Panc1 (cell line): ENCODE measurements around the gene IL2RA. TPM values are rescaled to one million over a fixed set of nuclear protein-coding genes. Genes with fewer than 3 reads are reported as not detected.

Source experiments
- ATAC-seq: fragments of 200-7000 bp; cut with Tn5 transposase; 2 replicates; pipeline ENCODE4 v1.9.1; 2020; ENCODE audit warnings: mild to moderate bottlenecking, moderate library complexity
- BruUV-seq: library from RNA; stranded (reverse); fragments of 400-500 nt; replicated peaks from 2 replicates; lab custom pipeline; 2021; lab: Mats Ljungman, UMichigan
- CTCF ChIA-PET: fragments of 300-600 bp; sonication (Branson Sonifier 250); formaldehyde crosslinking; loops from one replicate; lab custom pipeline; 2022; ENCODE audit warnings: antibody characterized with exemption; lab: Charles Lee
- POLR2A ChIA-PET: fragments of 300-600 bp; sonication (Branson Sonifier 250); formaldehyde crosslinking; loops from one replicate; lab custom pipeline; 2022; ENCODE audit warnings: antibody characterized with exemption; lab: Charles Lee
- DNase-seq: peaks from one replicate; pipeline ENCODE4 v3.0.0-alpha.2; 2010; ENCODE audit warnings: low read depth, low spot score
- H3K27ac ChIP-seq: 2 replicates; pipeline ENCODE4 v1.5.1; 2011; ENCODE audit warnings: mild to moderate bottlenecking, low read length, inconsistent platforms
- H3K27me3 ChIP-seq: fragments of 200-500 bp; sonication (Bioruptor generic); 2 replicates; pipeline ENCODE4 v1.6.0; 2014; ENCODE audit warnings: low read length, inconsistent platforms; ENCODE audit not compliant: control insufficient read depth, insufficient read depth
- H3K36me3 ChIP-seq: fragments of 200-500 bp; sonication (Bioruptor generic); 2 replicates; pipeline ENCODE4 v1.5.1; 2014; ENCODE audit warnings: inconsistent platforms, mild to moderate bottlenecking, low read length, moderate library complexity; ENCODE audit not compliant: control insufficient read depth, insufficient read depth
- H3K4me1 ChIP-seq: 2 replicates; pipeline ENCODE4 v1.5.1; 2011; ENCODE audit warnings: inconsistent platforms, mild to moderate bottlenecking, low read length, moderate library complexity; ENCODE audit not compliant: control insufficient read depth, insufficient read depth
- H3K4me3 ChIP-seq, 2 experiments: 2 replicates each; pipeline ENCODE4 v1.5.1; 2011 to 2012; ENCODE audit warnings: low read depth in 2 of 2, low read length in 2 of 2, mild to moderate bottlenecking in 2 of 2, inconsistent platforms in 1 of 2, moderate library complexity in 1 of 2
- H3K9me3 ChIP-seq: fragments of 200-500 bp; sonication (Bioruptor generic); 2 replicates; pipeline ENCODE4 v1.5.1; 2014; ENCODE audit warnings: low read depth, mild to moderate bottlenecking, inconsistent platforms, low read length, moderate library complexity; ENCODE audit not compliant: control insufficient read depth, insufficient read depth
- CTCF ChIP-seq: fragments of 450-650 bp; IDR thresholded peaks from 2 replicates; pipeline ENCODE4 v1.5.1; 2017; ENCODE audit warnings: mild to moderate bottlenecking
- POLR2AphosphoS5 ChIP-seq: IDR thresholded peaks from 2 replicates; pipeline ENCODE4 v1.6.1; 2012; ENCODE audit warnings: mild to moderate bottlenecking, low read depth, low read length, moderate library complexity
- SIN3A ChIP-seq: IDR thresholded peaks from 2 replicates; pipeline ENCODE4 v1.6.1; 2012; ENCODE audit warnings: low read depth, mild to moderate bottlenecking, low read length, moderate library complexity, borderline replicate concordance; ENCODE audit not compliant: insufficient read depth
- TCF7L2 ChIP-seq: IDR thresholded peaks from 2 replicates; pipeline ENCODE4 v1.6.1; 2011; ENCODE audit warnings: mild to moderate bottlenecking, low read depth, low read length, inconsistent platforms
- in situ Hi-C: cut with HindIII; loops from 2 replicates; pipeline ENCODE4 v1.10.0; 2016; ENCODE audit warnings: low sequenced_read_pairs, low pct_unique_long_range_greater_than_20kb
- intact Hi-C: fragments of 100-400 bp; cut with micrococcal nuclease; formaldehyde crosslinking; loops from one replicate; pipeline ENCODE4 v1.10.0; 2022; ENCODE audit not compliant: unreplicated experiment
- total RNA-seq: library from RNA; stranded (reverse); gene quantifications from one replicate; pipeline ENCODE4 v1.2.1, GENCODE V29; 2021; ENCODE audit not compliant: unreplicated experiment
- TF ChIP-seq, protein P1 (sequence below), 2 experiments: IDR thresholded peaks; 2 replicates each; pipeline ENCODE4 v1.6.1; 2011 to 2012; ENCODE audit warnings: low read depth in 2 of 2, control low read depth in 1 of 2, low read length in 1 of 2, mild to moderate bottlenecking in 1 of 2, moderate library complexity in 1 of 2; ENCODE audit not compliant: insufficient read depth in 1 of 2

Gene IL2RA
- total RNA-seq, 1 experiment from 2014 or later: 0.33 TPM

DNA sequence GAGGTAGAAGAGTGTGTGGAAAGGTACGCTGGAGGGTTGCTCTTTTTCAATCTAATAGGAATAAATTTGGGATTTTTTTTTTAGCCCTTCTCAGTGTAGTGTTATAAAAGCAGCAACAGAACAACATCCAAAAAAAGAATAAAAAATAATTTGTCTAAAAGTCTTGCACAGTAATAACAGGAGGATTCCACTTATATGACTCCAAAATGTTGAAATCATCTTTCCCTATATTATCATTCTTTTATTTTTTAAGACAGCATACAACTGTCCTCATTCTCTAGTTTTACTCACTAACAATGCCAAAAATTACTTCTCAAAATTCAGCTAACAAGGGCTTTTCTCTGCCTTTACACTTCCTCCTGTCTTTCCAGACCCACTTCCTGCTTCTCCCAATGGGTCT, 27.8 kb downstream of the IL2RA start:
- CTCF ChIA-PET: no interaction called here
- in situ Hi-C loops: no loop called here

DNA sequence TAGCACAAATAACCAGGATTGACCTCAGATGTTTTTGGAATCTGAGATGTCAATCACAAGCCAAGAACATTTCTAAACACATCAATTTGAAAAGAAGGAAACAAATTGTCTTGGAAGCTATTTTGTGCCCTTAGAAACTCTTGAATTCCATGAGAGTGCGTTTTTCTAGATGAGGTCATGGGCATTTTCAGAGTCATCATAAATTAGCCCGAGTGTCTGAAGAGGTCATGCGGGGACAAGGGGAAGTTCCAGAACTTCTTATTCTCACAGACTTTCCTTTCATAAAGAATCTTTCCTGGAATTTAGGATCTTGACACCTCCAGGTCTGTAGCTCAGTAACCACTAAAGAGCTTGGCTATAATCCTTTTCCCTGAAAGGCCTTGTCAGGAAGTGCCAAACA, 28.2 kb downstream of the IL2RA start:
- DNase-seq: no peak
- Histone ChIP-seq H3K9me3 (peaks cover 5% of the 10 kb centered on the region; the same call in 1 of the 2 replicates), H3K27ac (no peak overlapping the region), H3K4me3 (no peak overlapping the region), H3K27me3 (no peaks in the 10 kb centered on the region), H3K4me1 (no peaks in the 10 kb centered on the region), H3K36me3 (no peaks in the 10 kb centered on the region)
- no peak for ATAC-seq
- intact Hi-C loops (no loop called here), in situ Hi-C loops (no loop called here)
- POLR2A ChIA-PET: no interaction called here
- TF ChIP-seq TCF7L2 (no peak), CTCF (no peak), SIN3A (no peak), POLR2AphosphoS5 (no peak)
- TF ChIP-seq, protein P1, sequence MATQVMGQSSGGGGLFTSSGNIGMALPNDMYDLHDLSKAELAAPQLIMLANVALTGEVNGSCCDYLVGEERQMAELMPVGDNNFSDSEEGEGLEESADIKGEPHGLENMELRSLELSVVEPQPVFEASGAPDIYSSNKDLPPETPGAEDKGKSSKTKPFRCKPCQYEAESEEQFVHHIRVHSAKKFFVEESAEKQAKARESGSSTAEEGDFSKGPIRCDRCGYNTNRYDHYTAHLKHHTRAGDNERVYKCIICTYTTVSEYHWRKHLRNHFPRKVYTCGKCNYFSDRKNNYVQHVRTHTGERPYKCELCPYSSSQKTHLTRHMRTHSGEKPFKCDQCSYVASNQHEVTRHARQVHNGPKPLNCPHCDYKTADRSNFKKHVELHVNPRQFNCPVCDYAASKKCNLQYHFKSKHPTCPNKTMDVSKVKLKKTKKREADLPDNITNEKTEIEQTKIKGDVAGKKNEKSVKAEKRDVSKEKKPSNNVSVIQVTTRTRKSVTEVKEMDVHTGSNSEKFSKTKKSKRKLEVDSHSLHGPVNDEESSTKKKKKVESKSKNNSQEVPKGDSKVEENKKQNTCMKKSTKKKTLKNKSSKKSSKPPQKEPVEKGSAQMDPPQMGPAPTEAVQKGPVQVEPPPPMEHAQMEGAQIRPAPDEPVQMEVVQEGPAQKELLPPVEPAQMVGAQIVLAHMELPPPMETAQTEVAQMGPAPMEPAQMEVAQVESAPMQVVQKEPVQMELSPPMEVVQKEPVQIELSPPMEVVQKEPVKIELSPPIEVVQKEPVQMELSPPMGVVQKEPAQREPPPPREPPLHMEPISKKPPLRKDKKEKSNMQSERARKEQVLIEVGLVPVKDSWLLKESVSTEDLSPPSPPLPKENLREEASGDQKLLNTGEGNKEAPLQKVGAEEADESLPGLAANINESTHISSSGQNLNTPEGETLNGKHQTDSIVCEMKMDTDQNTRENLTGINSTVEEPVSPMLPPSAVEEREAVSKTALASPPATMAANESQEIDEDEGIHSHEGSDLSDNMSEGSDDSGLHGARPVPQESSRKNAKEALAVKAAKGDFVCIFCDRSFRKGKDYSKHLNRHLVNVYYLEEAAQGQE (IDR thresholded peaks at IDR 0.05; ENCODE audit: insufficient read depth in 1 of 2, low read depth in 2 of 2, low read length in 1 of 2): no peak
- CTCF ChIA-PET: no interaction called here
- no TSS peak for BruUV-seq

More for the DNA sequence above, 27.8 kb downstream of the IL2RA start:
- H3K36me3 ChIP-seq: no peaks in the 10 kb centered on the region
- TF ChIP-seq, protein P1 (IDR thresholded peaks at IDR 0.05; ENCODE audit: insufficient read depth in 1 of 2, low read depth in 2 of 2, low read length in 1 of 2): no peak
- TF ChIP-seq TCF7L2 (no peak), POLR2AphosphoS5 (no peak), SIN3A (no peak)
- no peak for ATAC-seq
- H3K27ac ChIP-seq: no peak overlapping the region
- no peaks in the 10 kb centered on the region for H3K4me1 ChIP-seq
- H3K4me3 ChIP-seq: no peak overlapping the region
- POLR2A ChIA-PET: no interaction called here
- H3K9me3 ChIP-seq: peaks cover 5% of the 10 kb centered on the region; the same call in 1 of the 2 replicates
- no TSS peak for BruUV-seq
- H3K27me3 ChIP-seq: no peaks in the 10 kb centered on the region
- no peak for DNase-seq
- intact Hi-C loops: no loop called here
